Heart left ventricle (tissue), 16 donors: ENCODE measurements around the gene SH3D19. TPM values are rescaled to one million over a fixed set of nuclear protein-coding genes. Genes with fewer than 3 reads are reported as not detected.
"Not testable (repeated sequence)": the region's sequence is repeated elsewhere in the genome, so short reads cannot be mapped to it uniquely, and the experiment has no call there.

Source experiments
- ATAC-seq, 4 donors: fragments of 200-7000 bp; cut with Tn5 transposase; one replicate each; pipeline ENCODE4 v1.9.1; 2020 to 2022; ENCODE audit warnings: moderate library complexity in 4 of 4, mild to moderate bottlenecking in 3 of 4, moderate number of reproducible peaks in 1 of 4
- DNase-seq, 5 donors: peaks; one replicate each; pipeline ENCODE4 v3.0.0-alpha.2; 2020
- H3K27ac ChIP-seq, 12 donors: fragments of 200-600 bp; sonication (generic) in 4 of 12; one replicate each; pipeline versions ENCODE4 v1.5.0 to v1.8.0; 2016 to 2022; ENCODE audit warnings: mild to moderate bottlenecking in 2 of 12
- H3K27me3 ChIP-seq, 9 donors: fragments of 200-600 bp; sonication (generic) in 2 of 9; one replicate each; pipeline versions ENCODE4 v1.5.1 to v1.8.0; 2016 to 2022; ENCODE audit warnings: mild to moderate bottlenecking in 3 of 9
- H3K36me3 ChIP-seq, 9 donors: fragments of 200-600 bp; sonication (generic) in 2 of 9; one replicate each; pipeline versions ENCODE4 v1.5.0 to v1.8.0; 2018 to 2022; ENCODE audit warnings: mild to moderate bottlenecking in 2 of 9
- H3K4me1 ChIP-seq, 12 donors: fragments of 200-600 bp; sonication (generic) in 4 of 12; one replicate each; pipeline versions ENCODE4 v1.5.0 to v1.8.0; 2016 to 2022; ENCODE audit warnings: mild to moderate bottlenecking in 3 of 12
- H3K4me3 ChIP-seq, 12 donors: fragments of 200-600 bp; sonication (generic) in 4 of 12; one replicate each; pipeline versions ENCODE4 v1.5.0 to v1.8.0; 2017 to 2022; ENCODE audit warnings: mild to moderate bottlenecking in 9 of 12, moderate library complexity in 4 of 12
- H3K9me3 ChIP-seq, 12 donors: fragments of 200-600 bp; sonication (generic) in 4 of 12; one replicate each; pipeline versions ENCODE4 v1.5.0 to v1.8.0; 2016 to 2022; ENCODE audit warnings: mild to moderate bottlenecking in 1 of 12
- POLR2A ChIP-seq, 2 donors: fragments of 450-650 bp; IDR thresholded peaks; one replicate each; pipeline ENCODE4 v1.6.1; 2017; ENCODE audit warnings: antibody characterized with exemption in 2 of 2, mild to moderate bottlenecking in 2 of 2, moderate library complexity in 2 of 2
- WGBS, 4 donors: extraction: QIAGEN DNeasy Blood & Tissue Kit in 2 of 4; methylation state at CpG; one replicate each; pipeline versions ENCODE4 v1.1.5 to v1.1.7; 2013 to 2018; 5-methylcytosine and 5-hydroxymethylcytosine counted together
- intact Hi-C, 10 donors: fragments of 100-400 bp; cut with DNase I; formaldehyde crosslinking; loops; one replicate each; pipeline versions ENCODE4 v1.11.1 to v1.14.2; 2022
- polyA plus RNA-seq, 2 donors: library from polyadenylated mRNA; stranded (reverse); fragments of 200-250 nt; gene quantifications; one replicate each; pipeline ENCODE4 v1.2.3, GENCODE V29; 2013
- total RNA-seq, 9 donors: library from RNA; depleted of rRNA in 2 of 9; stranded (reverse); fragments of >200 nt in 2 of 9; fragmentation: NEBNext Ultra II Directional in 3 of 9; extraction: Animal tissue kit (Norgen Biotek cat#: 25700) in 3 of 9; gene quantifications; one replicate each; pipeline versions ENCODE4 v1.1.0 to v1.2.4, GENCODE V29; 2016 to 2023
- TF ChIP-seq, protein P1 (sequence below), 12 donors: fragments of 200-600 bp; sonication (generic) in 4 of 12; IDR thresholded peaks; one replicate each; pipeline versions ENCODE4 v1.5.0 to v1.8.0; 2018 to 2022; ENCODE audit warnings: antibody characterized with exemption in 12 of 12, mild to moderate bottlenecking in 5 of 12
- donor health status: ischemic (EF 13 %, LVEDD 7.1; RV severe dilation, severe dysfunction).
- donor health status: healthy with polysubstance abuse.
- donor health status: DM: no; HTN: yes; CAD: no.
- donor health status: DM: no; HTN: no; CAD: no.
- donor health status: ischemic (EF 25% LVEDD 6.9; RV normal size, moderate dysfunction).
- donor health status: ischemic (EF 25% LVEDD 5.7; RV mildly dilated, moderate dysfunction).
- donor health status: healthy.
- donor health status: DM: yes; HTN: yes; CAD: no.
- donor health status: ischemic (EF 35%, LVEDD 5.7; RV mildly dilated, moderate dysfunction).
- donor health status: nonischemic (EF 11% LVEDD 7.7; RV severe dilation, severe dysfunction).
- donor health status: DM: yes; HTN: yes; CAD: no.
- donor health status: PGD.
- donor health status: ischemic (EF 29% LVEDD 5.4; RV normal size, mild dysfunction).
- donor health status: nonischemic (EF 23%, LVEDD 6.1; RV moderate dilation, normal function).

SH3D19 gene
- total and polyA plus RNA-seq, 11 donors: 60.4 to 173 (median 126) TPM

DNA sequence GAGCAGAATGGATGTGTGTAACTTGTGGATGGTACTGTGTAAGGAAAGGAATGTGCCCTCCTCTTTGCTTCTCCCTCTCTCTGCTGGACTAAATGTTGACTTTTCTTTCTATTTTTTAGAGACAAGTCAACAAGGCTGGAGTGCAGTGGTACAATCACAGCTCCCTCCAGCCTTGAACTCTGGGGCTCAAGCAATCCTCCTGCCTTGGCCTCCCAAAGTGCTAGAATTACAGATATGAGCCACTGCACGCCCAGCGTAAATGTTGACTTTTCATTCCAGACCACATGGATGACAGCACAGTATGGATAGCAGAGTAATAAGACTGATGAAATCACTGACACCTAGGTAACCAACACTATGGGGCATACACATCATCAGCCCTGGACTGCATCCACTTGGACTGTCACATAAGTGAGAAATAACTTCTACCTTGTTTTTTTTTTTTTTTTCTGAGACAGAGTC is 231.1 kb downstream of the SH3D19 start:
- Histone ChIP-seq H3K27ac (no peak overlapping the region), H3K27me3 (no peaks in the 10 kb centered on the region), H3K4me3 (no peak overlapping the region), H3K36me3 (no peaks in the 10 kb centered on the region), H3K9me3 (no peaks in the 10 kb centered on the region), H3K4me1 (peaks cover 0 to 9% (median 2%) of the 10 kb centered on the region in 12 donors)
- 81 to 89% (median 87%) methylated on average over 2 of the region's 2 CpGs for WGBS, 4 donors
- TF ChIP-seq POLR2A (IDR thresholded peaks at IDR 0.05): no peak
- TF ChIP-seq, protein P1, sequence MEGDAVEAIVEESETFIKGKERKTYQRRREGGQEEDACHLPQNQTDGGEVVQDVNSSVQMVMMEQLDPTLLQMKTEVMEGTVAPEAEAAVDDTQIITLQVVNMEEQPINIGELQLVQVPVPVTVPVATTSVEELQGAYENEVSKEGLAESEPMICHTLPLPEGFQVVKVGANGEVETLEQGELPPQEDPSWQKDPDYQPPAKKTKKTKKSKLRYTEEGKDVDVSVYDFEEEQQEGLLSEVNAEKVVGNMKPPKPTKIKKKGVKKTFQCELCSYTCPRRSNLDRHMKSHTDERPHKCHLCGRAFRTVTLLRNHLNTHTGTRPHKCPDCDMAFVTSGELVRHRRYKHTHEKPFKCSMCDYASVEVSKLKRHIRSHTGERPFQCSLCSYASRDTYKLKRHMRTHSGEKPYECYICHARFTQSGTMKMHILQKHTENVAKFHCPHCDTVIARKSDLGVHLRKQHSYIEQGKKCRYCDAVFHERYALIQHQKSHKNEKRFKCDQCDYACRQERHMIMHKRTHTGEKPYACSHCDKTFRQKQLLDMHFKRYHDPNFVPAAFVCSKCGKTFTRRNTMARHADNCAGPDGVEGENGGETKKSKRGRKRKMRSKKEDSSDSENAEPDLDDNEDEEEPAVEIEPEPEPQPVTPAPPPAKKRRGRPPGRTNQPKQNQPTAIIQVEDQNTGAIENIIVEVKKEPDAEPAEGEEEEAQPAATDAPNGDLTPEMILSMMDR (IDR thresholded peaks at IDR 0.05): no peak
- intact Hi-C loops: no loop called here
- ATAC-seq (no peak), DNase-seq (no peak)

DNA sequence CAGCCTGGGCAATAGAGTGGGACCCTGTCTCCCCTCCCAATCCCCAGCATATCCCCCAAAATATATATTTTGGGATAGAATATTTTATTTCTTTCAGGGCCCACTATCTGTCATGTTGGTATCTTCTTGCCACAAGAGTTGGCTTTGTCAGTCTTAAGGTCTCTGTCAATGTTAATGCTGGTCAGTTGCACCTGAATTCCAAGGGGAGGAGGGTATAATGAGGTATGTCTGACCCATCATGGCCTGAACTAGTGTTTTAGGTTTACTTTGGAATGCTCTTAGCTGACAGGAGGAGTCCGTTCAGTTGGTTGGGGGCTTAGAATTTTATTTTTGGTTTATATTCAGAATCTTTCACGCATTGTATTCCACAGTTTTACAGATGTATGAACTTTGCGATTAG is 232.2 kb downstream of the SH3D19 start:
- DNase-seq: no peak
- WGBS, 4 donors: 62 to 78% (median 64%) methylated on average over 3 of the region's 3 CpGs
- Histone ChIP-seq H3K27ac (no peak overlapping the region), H3K4me3 (no peak overlapping the region), H3K36me3 (no peaks in the 10 kb centered on the region), H3K9me3 (no peaks in the 10 kb centered on the region), H3K4me1 (peaks cover 0 to under 1% (median 0%) of the 10 kb centered on the region in 12 donors), H3K27me3 (no peaks in the 10 kb centered on the region)
- intact Hi-C loops: no loop called here
- no peak for ATAC-seq
- no peak for TF ChIP-seq POLR2A (IDR thresholded peaks at IDR 0.05)

DNA sequence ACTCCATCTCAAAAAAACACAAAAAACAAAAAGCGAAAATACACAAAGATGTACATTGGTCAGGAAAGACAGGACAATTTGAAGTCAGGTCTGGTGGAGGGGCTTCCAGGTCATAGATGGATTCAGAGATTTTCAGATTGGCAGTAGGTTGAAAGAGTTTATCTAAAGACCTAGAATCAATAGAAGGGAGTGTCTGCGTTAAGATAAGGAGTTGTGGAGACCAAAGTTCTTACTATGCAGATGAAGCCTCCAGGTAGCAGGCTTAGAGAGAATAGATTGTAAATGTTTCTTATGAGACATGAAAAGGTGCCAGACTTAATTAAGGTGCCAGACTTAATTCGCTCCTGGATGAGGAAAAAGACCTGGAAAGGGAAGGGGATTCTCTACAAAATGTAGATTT is 232.9 kb downstream of the SH3D19 start:
- H3K9me3 ChIP-seq: no peaks in the 10 kb centered on the region
- 82 to 88% (median 86%) methylated on average over 3 of the region's 3 CpGs for WGBS, 4 donors
- no peak for DNase-seq
- H3K36me3 ChIP-seq: no peaks in the 10 kb centered on the region
- no peak overlapping the region for H3K4me3 ChIP-seq
- no peak for ATAC-seq
- H3K4me1 ChIP-seq: no peaks in the 10 kb centered on the region
- no peak overlapping the region for H3K27ac ChIP-seq
- no peak for TF ChIP-seq POLR2A (IDR thresholded peaks at IDR 0.05)
- TF ChIP-seq, protein P1 (IDR thresholded peaks at IDR 0.05): no peak
- intact Hi-C loops: no loop called here
- no peaks in the 10 kb centered on the region for H3K27me3 ChIP-seq

DNA sequence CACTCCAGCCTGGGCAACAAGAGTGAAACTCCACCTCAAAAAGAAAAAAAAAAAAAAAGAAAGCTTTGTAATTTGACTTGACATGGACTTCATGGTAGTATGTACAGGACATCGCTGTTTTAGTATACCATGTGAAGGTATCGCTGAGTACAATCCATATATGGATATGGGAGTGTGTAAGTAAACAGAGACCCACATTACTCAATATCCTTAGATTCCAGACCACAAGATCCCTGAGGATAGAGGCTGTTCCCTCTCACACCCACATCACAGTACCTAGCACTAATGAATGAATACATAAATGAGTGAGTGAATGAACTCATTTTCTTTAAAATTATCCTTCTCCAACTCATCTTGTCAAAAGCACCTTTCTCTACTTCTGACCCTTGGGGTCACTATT is 234.4 kb downstream of the SH3D19 start:
- WGBS, 4 donors: 90 to 95% (median 92%) methylated on average over 2 of the region's 2 CpGs
- no peaks in the 10 kb centered on the region for H3K4me1 ChIP-seq
- intact Hi-C loops: no loop called here
- no peak overlapping the region for H3K27ac ChIP-seq
- H3K36me3 ChIP-seq: no peaks in the 10 kb centered on the region
- ATAC-seq (no peak), DNase-seq (no peak)
- no peaks in the 10 kb centered on the region for H3K9me3 ChIP-seq
- H3K4me3 ChIP-seq: no peak overlapping the region
- no peaks in the 10 kb centered on the region for H3K27me3 ChIP-seq
- no peak for TF ChIP-seq POLR2A (IDR thresholded peaks at IDR 0.05)
- TF ChIP-seq, protein P1 (IDR thresholded peaks at IDR 0.05): no peak

DNA sequence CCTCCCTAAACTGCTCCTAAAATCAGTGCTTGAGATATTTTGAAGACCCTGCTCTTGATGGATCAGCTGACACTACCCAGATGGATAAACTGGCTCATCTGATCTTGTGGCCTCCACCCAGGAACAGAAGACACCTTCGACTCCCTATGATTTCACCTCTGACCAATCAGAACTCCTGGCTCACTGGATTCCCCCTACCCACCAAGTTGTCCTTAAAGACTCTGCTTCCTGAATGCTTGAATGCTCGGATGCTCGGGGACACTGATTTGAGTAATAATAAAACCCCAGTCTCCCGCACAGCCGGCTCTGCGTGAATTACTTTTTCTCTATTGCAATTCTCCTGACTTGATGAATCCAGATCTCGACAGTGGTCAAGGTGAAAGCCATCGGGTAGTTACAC is 237.9 kb downstream of the SH3D19 start:
- no peak for DNase-seq
- 75 to 79% (median 76%) methylated on average over 8 of the region's 8 CpGs for WGBS, 4 donors
- ATAC-seq: no peak
- no peak overlapping the region for H3K4me3 ChIP-seq
- intact Hi-C loops: no loop called here
- H3K27me3 ChIP-seq: no peaks in the 10 kb centered on the region
- no peaks in the 10 kb centered on the region for H3K4me1 ChIP-seq
- H3K9me3 ChIP-seq: no peaks in the 10 kb centered on the region
- no peak overlapping the region for H3K27ac ChIP-seq
- no peaks in the 10 kb centered on the region for H3K36me3 ChIP-seq
- TF ChIP-seq, protein P1 (IDR thresholded peaks at IDR 0.05): no peak
- TF ChIP-seq POLR2A (IDR thresholded peaks at IDR 0.05): no peak

DNA sequence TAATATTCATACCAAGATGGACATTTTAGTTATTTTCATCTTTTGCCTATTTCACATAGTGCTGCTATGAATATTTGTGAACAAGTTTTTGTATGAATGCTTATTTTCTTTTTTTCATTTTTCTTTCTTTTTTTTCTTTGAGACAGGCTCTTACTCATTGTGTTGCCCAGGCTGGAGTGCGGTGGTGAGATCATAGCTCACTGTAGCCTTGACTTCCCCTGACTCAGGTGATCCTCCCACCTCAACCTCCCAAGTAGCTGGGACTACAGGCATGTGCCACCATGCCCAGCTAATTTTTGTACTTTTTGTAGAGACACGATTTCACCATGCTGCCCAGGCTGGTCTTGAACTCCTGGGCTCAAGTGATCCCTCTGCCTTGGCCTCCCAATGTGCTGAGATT is 247.4 kb downstream of the SH3D19 start:
- H3K4me1 ChIP-seq, H3K27me3 ChIP-seq, DNase-seq, H3K27ac ChIP-seq, H3K36me3 ChIP-seq, ATAC-seq, H3K4me3 ChIP-seq, intact Hi-C loops, H3K9me3 ChIP-seq: not testable (repeated sequence)
- 82 to 92% (median 87%) methylated on average over 2 of the region's 2 CpGs for WGBS, 4 donors
